Upper lobe of right lung (tissue), 1 donor: ENCODE results near the gene CDC37L1. TPM values are rescaled to one million over a fixed set of nuclear protein-coding genes. Genes with fewer than 3 reads are reported as not detected.

ENCODE experiments used
- ATAC-seq: fragments of 200-7000 bp; cut with Tn5 transposase; one replicate; pipeline ENCODE4 v1.9.1; 2020; ENCODE audit warnings: mild to moderate bottlenecking, moderate library complexity
- DNase-seq: peaks from one replicate; pipeline ENCODE4 v3.0.0-alpha.2; 2020
- H3K27ac ChIP-seq: fragments of 200-600 bp; one replicate; pipeline ENCODE4 v1.8.0; 2022
- H3K27me3 ChIP-seq: fragments of 200-600 bp; one replicate; pipeline ENCODE4 v1.8.0; 2022; ENCODE audit warnings: mild to moderate bottlenecking
- H3K36me3 ChIP-seq: fragments of 200-600 bp; one replicate; pipeline ENCODE4 v1.8.0; 2022
- H3K4me1 ChIP-seq: fragments of 200-600 bp; one replicate; pipeline ENCODE4 v1.8.0; 2022
- H3K4me3 ChIP-seq: fragments of 200-600 bp; one replicate; pipeline ENCODE4 v1.8.0; 2022; ENCODE audit warnings: mild to moderate bottlenecking
- H3K9me3 ChIP-seq: fragments of 200-600 bp; one replicate; pipeline ENCODE4 v1.8.0; 2022
- intact Hi-C: fragments of 100-400 bp; cut with DNase I; formaldehyde crosslinking; loops from one replicate; pipeline ENCODE4 v1.11.0; 2022
- long read RNA-seq: library from polyadenylated mRNA; unstranded; transcript quantifications from one replicate; pipeline ENCODE4 v2.0.0, GENCODE V29; 2021
- total RNA-seq: library from RNA; stranded (reverse); fragmentation: NEBNext Ultra II Directional; extraction: Animal tissue kit (Norgen Biotek cat#: 25700); gene quantifications from one replicate; pipeline ENCODE4 v1.2.1, GENCODE V29; 2021
- TF ChIP-seq, protein P1 (sequence below): fragments of 200-600 bp; IDR thresholded peaks from one replicate; pipeline ENCODE4 v1.8.0; 2022; ENCODE audit warnings: antibody characterized with exemption
- donor health status: DM: no; HTN: yes; CAD: no; lungs with severe emphysema.

CDC37L1 gene
- total RNA-seq, result 23.6 TPM
- long read RNA-seq, transcript CDC37L1-201 (7 exons, 3,502 nt), result major isoform, 29 of 36 reads
- long read RNA-seq, partial matches to known transcripts, result 1 of 36 reads
- long read RNA-seq, other reads (novel, unspliced or antisense), result 6 of 36 reads

DNA sequence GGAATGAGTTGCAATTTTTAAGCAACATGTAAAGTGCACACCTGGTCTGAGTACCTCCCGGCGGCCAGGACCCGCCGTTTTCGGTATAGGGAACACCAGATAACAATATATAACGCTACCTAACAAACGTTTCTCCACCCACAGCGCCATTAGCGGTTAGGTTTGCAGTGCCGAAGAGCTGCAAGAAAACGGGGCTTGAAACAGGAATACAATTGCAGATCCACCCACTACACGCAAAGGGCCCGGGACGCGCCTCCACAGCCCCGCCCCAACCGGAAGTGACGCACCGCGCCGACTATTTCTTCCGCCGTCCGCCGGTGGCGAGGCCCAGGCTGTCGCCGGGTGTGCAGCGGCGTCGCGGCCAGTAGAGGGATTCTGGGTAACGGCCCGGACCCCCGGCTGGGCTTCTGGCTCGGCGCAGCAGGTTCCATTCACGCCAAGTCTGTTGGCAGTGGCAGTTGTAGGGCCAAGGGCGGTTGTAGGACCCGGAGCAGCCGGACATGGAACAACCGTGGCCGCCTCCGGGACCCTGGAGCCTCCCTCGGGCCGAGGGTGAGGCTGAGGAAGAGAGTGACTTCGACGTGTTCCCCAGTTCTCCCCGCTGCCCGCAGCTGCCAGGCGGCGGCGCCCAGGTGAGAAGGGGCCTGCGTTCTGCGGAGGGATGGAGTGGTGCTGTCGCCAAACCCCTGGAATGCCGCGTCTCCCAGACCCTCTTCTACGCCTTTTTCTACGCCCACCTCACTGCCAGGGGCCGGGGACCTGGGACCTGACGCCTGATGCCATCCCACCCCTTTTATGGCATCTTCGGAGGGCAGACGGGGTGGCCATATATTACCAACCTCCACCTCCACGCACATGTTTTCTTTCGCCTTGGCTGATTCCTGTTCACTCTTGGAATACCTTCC is at the start of gene CDC37L1:
Gene CDC37L1 (plus strand): TSS at position 302 of the 905 bp plus-strand sequence. CDS start 199 bp downstream, at position 501.
- peak within 1 kb of the TSS; percentile 69 for H3K4me3 ChIP-seq
- intact Hi-C loops, result loop anchor here (10.0 kb wide), 1 partner anchor 55 kb away; no protein-coding TSS in a partner anchor
- peaks cover 1% of the 10 kb centered on the region for H3K36me3 ChIP-seq
- H3K9me3 ChIP-seq, result no peaks in the 10 kb centered on the region
- H3K4me1 ChIP-seq, result peaks cover 13% of the 10 kb centered on the region
- TF ChIP-seq, protein P1, sequence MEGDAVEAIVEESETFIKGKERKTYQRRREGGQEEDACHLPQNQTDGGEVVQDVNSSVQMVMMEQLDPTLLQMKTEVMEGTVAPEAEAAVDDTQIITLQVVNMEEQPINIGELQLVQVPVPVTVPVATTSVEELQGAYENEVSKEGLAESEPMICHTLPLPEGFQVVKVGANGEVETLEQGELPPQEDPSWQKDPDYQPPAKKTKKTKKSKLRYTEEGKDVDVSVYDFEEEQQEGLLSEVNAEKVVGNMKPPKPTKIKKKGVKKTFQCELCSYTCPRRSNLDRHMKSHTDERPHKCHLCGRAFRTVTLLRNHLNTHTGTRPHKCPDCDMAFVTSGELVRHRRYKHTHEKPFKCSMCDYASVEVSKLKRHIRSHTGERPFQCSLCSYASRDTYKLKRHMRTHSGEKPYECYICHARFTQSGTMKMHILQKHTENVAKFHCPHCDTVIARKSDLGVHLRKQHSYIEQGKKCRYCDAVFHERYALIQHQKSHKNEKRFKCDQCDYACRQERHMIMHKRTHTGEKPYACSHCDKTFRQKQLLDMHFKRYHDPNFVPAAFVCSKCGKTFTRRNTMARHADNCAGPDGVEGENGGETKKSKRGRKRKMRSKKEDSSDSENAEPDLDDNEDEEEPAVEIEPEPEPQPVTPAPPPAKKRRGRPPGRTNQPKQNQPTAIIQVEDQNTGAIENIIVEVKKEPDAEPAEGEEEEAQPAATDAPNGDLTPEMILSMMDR, result peak; percentile 84
- no peaks in the 10 kb centered on the region for H3K27me3 ChIP-seq
- peak within 1 kb of the TSS; percentile 99 for H3K27ac ChIP-seq
- DNase-seq (peak; percentile 99), ATAC-seq (peak; percentile 99)

DNA sequence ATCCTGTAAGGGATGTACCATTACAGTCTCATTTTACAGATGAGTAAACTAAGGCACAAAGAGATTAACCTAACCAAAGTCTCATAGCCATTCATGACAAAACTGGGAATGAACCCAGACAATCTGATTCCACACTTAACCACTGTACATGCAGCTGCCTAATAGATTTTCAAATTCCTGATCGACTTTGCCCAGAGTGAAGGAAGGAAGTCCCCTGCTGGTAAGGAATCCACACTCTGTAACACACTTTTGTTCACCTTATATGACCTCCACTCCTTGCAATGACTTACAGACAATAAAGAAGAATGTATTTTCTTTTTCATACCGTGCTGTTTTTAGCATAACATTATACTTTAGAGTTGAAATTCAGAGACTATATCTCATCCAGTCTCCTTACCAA is 48.5 kb upstream of the CDC37L1 start:
- no peaks in the 10 kb centered on the region for H3K36me3 ChIP-seq
- H3K27ac ChIP-seq, result no peak overlapping the region
- H3K9me3 ChIP-seq, result no peaks in the 10 kb centered on the region
- TF ChIP-seq, protein P1, result no peak
- DNase-seq (no peak), ATAC-seq (no peak)
- no peak overlapping the region for H3K4me3 ChIP-seq
- H3K4me1 ChIP-seq, result no peaks in the 10 kb centered on the region
- intact Hi-C loops, result no loop called here
- H3K27me3 ChIP-seq, result no peaks in the 10 kb centered on the region

DNA sequence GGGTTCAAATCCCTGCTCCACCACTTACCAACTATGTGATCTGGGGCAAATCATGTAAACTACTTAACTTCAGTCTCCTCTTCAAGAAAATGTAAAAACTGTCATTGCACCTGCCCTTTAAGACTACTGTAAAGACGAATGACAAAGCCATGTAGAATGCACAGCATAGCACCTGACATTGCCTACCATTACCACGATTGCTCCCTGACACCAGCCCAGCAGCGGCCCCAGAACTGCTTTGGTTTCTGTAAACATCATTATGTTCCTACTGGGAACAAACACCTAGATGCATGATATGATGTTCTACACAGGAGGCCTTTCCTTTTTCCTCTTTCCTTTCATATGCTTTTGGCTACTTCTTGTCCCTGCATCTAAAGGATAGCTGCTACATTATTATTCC is 40.4 kb upstream of the CDC37L1 start:
- H3K4me1 ChIP-seq, result no peaks in the 10 kb centered on the region
- no peak overlapping the region for H3K27ac ChIP-seq
- H3K27me3 ChIP-seq, result no peaks in the 10 kb centered on the region
- TF ChIP-seq, protein P1, result no peak
- DNase-seq (no peak), ATAC-seq (no peak)
- H3K4me3 ChIP-seq, result no peak overlapping the region
- H3K9me3 ChIP-seq, result no peaks in the 10 kb centered on the region
- no peaks in the 10 kb centered on the region for H3K36me3 ChIP-seq
- intact Hi-C loops, result no loop called here

DNA sequence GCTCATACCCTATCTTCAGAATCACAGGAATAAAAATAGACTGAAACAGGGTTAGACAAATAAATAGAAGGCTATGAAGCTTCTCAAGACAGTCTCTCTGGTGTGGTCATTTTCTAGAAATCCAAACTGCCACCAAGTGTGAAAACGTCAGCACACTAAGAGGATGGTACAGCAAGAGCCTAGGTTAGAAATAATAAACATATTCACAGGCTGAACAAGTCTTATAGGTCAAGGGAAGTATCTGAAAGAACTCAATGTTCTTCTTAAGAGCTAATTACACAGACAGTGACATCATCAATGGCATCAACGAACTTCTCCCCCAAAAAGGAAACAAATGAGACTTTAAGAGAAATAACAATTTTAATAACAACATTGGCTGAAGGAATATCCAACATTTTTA is 39.9 kb upstream of the CDC37L1 start:
- no peak for ATAC-seq
- intact Hi-C loops, result no loop called here

DNA sequence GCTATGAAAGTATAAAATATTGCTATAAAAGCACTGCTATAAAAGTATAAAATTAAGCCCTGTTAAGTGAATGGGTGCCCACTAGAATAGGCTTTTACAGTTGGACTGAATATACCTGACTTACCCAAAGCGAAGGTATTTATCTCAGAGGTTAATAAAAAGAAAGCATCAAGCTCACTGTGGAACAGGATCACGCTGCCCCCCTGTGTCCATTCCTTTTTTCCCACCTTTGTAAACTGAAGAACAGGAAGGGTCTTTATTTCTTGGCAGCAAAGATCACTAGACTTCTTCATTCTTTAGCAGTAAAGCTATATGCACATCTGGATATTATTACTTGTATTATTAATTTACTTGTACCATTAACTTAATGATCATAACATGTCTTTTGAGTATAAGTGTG is 39.3 kb upstream of the CDC37L1 start:
- Histone ChIP-seq H3K27ac (no peak overlapping the region), H3K9me3 (no peaks in the 10 kb centered on the region), H3K4me3 (no peak overlapping the region), H3K36me3 (no peaks in the 10 kb centered on the region), H3K4me1 (no peaks in the 10 kb centered on the region), H3K27me3 (no peaks in the 10 kb centered on the region)
- intact Hi-C loops, result no loop called here
- DNase-seq (no peak), ATAC-seq (no peak)
- TF ChIP-seq, protein P1, result peak; percentile 49

More for the DNA sequence above, 39.9 kb upstream of the CDC37L1 start:
- DNase-seq, result no peak
- Histone ChIP-seq H3K27ac (no peak overlapping the region), H3K27me3 (no peaks in the 10 kb centered on the region), H3K4me1 (no peaks in the 10 kb centered on the region), H3K36me3 (no peaks in the 10 kb centered on the region), H3K4me3 (no peak overlapping the region), H3K9me3 (no peaks in the 10 kb centered on the region)
- TF ChIP-seq, protein P1, result no peak
